Hindlimb muscle (tissue), 1 donor: ENCODE measurements around the gene AKAP5. TPM values are rescaled to one million over a fixed set of nuclear protein-coding genes. Genes with fewer than 3 reads are reported as not detected.

Experiments used
- DNase-seq: peaks from one replicate; pipeline ENCODE4 v3.0.0-alpha.2; 2013
- polyA plus RNA-seq: library from polyadenylated mRNA; unstranded; fragments of 120-200 nt; gene quantifications from one replicate; pipeline ENCODE4 v1.2.1, GENCODE V29; 2013; ENCODE audit not compliant: insufficient read length

AKAP5 gene
- polyA plus RNA-seq, result 0.45 TPM

GRCh38 chr14:64465191-64465822, at the start of gene AKAP5:
Gene AKAP5, plus strand, starts transcription at chr14:64465499. Its CDS starts 2,896 bp downstream, at chr14:64468395.
- peak; percentile 69 for DNase-seq

DNA sequence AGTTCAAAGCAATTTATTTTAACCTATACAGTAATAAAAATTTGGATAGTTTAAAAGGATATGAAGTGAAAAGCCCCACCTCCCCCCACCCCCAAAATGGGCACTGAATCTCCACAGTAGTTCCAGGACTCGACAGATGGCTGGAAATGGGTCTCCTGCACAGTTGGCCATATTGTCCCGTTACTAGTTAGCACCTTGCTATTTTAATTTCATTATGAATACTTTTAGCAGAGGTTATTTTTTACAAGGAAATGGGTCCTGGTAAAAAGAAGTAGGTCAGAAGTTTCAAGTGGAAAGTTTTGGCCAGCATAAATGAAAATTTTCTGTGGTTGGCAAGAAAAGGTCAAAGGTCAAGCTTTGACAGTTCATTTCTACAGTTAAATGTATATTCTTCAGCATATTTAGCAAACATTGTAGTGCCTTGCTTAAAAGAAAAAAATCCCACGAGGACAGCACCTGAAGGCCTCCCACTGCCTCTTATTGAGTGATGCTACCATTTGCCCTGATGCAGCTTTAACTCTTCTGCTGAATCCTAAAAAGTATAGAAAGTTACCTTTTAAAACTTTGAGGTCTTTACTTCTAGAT, 48.9 kb upstream of the AKAP5 start:
- no peak for DNase-seq

DNA sequence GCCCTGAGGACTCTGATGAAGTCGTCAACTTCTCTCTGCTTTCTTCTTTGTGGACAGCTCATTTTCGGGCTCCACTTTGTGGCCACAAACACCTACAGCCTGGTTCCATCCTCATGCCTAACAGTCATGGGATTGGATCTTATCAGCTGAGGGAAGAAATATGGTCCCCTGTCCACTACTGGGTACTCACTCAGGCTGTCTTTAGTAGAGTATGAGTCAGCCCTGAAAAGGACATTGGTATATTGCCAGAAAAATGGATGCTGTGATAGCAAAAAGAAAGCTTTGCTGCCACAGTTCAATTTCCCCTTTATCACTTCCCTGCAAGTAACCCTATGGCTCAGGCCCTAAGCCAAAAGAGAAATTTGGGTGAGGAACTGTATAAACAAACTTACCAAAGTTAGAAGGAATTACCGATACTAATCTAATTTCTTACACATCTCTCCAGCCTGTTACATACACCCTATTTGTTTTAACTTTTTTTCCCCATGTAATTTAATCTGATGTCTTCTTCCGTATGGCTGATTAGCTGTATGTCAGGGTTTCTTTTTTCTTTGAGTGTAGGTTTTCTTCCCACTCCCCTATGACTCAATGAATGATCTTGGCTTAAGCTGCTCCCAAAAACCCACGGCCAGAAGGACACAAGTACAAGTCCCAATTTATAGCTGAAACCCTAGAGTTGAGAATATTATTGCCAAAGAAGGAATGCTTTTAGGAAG, 48.1 kb upstream of the AKAP5 start:
- no peak for DNase-seq

GRCh38 chr14:64417771-64418125, 47.6 kb upstream of the AKAP5 start:
- DNase-seq, result no peak

GRCh38 chr14:64419003-64419402, 46.3 kb upstream of the AKAP5 start:
- no peak for DNase-seq

- no peak for DNase-seq
These were observed 44.1 kb upstream of the AKAP5 start for GRCh38 chr14:64421166-64421565.

DNA sequence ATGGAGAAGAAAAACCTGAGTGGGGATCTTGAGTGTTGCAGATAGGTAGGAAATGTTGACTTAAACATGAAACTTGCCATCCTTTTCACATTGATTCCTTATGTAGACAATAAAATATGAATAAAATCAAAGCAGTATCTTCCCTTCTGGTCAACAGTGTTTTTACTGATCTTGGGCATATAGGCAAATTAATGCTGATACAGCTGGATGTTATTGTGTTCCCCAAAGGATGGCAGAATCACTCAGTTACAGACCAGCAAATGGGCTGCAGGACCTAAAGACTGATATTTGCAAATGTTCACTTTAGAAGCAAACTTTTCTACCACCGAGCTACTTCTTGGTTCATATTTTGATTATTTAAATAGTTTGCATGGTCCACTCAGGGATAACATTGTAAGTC, 43.3 kb upstream of the AKAP5 start:
- DNase-seq, result no peak

DNA sequence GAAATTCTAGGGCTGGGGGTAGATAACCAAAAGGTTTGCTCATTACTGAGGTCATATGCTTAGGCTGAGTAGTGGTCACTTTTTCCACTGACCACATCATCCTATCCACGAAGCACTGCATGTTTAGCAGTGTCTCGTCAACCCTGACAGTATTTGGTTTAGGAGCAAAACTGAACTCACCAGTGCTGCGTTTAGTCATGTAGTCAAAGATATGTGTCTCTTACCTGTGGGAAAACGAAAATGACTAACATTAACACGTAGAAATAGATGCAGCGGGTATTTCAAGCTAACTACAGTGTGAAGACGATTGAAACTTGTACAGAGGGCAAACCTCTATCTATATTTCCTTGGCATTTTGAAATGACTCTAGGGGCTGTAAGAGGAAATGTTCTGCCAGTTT, 42.5 kb upstream of the AKAP5 start:
- DNase-seq, result no peak

DNA sequence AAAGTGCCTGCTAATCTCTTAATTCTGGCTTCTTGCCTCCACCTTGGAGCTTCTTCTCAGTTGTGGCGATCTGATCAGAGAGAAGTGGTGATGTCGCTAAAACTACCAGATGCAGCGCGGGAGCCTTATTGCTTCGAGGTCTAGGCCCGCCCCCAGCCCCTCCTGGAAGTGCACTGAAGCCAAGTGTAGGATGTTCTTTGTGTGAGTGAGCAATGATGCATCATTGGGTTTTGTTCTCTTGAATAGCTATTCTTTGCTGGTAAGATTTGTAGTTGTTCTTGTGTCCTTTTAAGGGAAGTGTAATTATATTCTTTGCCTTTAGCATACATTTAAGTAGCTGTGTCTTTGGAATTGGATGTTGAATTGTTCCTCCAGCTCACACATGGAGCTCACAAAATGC, 41.3 kb upstream of the AKAP5 start:
- no peak for DNase-seq

DNA sequence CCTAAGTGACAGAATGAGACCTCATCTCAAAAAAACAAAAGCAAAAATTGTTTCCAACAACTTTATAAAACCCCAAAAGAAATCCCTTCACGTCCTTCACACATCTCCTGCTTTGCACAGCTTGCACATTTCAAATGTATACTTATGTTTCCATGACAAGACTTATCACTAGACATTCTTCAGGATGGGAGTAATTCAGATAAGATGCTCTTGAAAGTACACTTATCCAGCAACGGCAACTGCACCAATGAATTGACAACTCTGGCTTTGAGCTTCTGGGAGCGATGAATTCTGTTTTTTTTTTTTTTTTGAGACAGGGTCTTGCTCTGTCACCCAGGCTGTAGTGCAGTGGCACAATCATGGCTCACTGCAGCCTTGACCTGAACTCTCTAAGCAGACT, 30.8 kb upstream of the AKAP5 start:
- DNase-seq, result no peak

DNA sequence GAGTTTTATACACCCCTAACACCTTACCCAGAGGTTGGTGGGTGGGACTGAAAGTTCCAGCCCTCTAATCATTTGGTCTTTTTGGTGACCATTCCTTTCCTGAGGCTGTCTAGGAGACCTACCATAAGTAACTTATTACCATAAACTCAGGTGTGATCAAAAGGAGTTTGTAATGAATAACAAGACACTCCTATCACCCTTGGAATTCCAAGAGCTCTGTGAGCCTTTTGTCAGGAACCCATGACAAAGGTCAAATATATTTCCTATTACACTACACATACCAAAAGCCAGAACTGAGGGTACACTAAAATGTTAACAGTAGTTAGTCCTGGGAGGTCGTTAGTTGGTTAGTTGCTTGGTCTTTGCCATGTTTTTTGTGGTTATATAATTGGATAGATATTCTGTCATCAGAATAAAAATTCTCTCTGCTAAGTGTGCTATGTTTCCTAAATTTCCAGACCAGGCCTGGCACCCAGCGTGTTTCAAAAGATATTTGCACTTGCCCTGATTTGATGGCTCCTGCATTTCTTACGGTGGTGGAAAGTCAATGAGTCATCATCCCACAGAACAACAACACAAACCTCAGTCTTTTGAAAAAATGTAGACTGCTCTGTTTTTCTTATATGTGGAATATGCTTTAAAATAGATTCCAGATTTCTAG, 27.0 kb upstream of the AKAP5 start:
- peak; percentile 12 for DNase-seq

DNA sequence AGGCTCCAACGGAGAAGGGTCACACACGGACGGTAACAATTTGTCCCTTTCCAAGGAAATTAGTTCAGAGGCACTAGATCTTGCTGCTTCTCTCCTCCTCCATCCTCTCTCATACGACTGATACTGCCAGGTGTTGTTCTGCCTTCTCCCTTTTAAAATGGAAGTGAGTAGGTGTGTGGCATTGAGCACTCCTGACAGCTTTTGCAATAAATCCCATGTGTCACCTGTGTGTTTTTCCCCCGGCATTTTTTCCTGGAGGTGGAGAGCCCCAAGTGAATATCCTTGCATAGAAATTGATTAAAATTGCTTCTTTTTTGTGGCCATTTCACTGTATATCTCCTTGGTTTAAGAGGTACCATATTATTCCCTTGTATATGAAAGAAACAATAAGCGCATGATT, 26.2 kb upstream of the AKAP5 start:
- DNase-seq, result no peak

- no peak for DNase-seq
These were observed 24.8 kb upstream of the AKAP5 start for GRCh38 chr14:64440494-64440893.

DNA sequence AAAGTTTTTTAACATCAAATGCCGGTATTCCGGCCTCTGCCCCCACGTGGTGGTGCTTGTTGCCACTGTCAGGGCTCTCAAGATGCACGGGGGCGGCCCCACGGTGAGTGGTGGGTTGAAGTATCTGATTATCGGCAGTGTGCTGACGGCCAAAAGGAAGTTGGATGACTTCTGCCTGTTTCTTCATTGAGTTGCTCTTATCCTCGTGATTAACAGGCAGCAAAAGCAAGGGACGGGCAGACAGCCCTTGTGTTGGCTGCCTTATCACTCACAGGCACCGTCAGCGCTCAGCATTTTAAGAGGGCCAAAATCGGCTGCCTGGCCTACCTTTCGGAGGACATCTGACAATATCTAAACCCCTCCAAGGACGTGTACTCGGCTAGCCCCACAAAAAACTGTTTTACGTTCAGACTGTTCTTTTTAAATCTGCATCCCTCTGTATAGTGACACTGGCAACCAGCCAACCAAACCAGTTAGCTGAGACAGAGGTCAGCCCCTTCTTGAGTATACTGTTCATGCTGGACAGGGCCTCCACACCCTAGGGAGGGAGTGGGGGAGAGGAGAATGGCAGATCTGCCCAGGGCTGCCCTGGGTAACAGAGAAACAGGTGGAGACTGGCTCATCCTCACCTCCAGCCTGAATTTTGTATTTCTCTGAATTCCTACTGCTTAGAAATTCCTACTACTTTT, 22.9 kb upstream of the AKAP5 start:
- DNase-seq, result no peak

- DNase-seq, result no peak
These were observed 21.2 kb upstream of the AKAP5 start for GRCh38 chr14:64444140-64444539.

GRCh38 chr14:64444984-64445845, 20.1 kb upstream of the AKAP5 start:
- no peak for DNase-seq

- no peak for DNase-seq
These were observed 17.2 kb upstream of the AKAP5 start for GRCh38 chr14:64447876-64448670.

DNA sequence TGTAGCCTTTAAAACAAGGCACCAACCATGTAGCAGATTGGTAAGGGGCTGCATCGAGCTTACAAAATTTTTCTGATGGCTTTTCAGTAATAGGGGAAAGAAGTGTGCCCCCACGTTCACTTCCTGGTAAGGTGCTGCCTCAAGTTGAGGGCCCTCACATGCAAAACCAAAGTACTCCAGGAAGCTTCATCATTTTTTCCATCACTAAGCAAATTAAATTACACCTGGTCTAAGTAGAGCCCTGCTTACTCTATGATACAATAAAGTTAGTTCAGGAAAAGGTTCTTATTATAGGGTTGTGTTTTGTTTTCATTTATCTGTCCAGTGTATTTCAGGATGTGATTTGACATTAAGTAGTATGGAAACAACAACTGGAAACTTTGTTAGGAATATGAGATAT, 15.0 kb upstream of the AKAP5 start:
- DNase-seq, result no peak

GRCh38 chr14:64454671-64455070, 10.6 kb upstream of the AKAP5 start:
- no peak for DNase-seq

DNA sequence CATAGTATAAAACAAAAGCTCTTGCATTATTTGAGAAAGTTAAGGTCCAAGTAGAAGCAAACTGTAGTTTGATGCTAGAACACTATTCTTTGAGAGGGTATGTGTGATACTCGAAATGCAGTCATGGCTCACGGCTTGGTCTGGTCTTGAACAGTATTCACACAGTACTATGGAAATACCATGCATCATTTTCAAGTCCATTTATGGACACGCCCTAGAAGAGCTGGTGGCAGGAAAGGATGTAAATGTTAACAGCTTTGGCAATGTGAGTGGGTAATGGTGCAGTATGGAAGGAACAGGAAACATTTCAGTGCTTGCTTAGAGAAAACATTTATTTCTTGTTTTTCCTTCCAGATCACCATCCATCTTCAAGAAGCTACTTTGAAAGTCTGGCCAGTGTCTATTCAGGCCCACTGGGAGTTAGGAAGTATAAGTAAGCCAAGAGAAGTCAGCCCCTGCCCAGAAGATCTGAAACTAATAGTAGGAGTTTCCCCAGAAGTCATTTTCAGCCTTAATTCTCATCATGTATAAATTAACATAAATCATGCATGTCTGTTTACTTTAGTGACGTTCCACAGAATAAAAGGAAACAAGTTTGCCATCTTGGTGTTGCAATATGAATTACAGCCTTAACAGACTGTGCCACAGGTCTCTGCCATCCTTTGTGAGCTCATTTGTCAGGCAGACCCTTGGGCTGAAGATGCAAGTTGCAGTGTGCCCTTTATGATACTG, 5.7 kb upstream of the AKAP5 start:
- DNase-seq, result no peak
